ENCODE measurements around the gene LSS.
A peak's percentile ranks its signal among the peaks of the same experiment; 100 is the strongest.
"Not testable (repeated sequence)": the region's sequence is repeated elsewhere in the genome, so short reads cannot be mapped to it uniquely, and the experiment has no call there.

The LSS gene

DNA sequence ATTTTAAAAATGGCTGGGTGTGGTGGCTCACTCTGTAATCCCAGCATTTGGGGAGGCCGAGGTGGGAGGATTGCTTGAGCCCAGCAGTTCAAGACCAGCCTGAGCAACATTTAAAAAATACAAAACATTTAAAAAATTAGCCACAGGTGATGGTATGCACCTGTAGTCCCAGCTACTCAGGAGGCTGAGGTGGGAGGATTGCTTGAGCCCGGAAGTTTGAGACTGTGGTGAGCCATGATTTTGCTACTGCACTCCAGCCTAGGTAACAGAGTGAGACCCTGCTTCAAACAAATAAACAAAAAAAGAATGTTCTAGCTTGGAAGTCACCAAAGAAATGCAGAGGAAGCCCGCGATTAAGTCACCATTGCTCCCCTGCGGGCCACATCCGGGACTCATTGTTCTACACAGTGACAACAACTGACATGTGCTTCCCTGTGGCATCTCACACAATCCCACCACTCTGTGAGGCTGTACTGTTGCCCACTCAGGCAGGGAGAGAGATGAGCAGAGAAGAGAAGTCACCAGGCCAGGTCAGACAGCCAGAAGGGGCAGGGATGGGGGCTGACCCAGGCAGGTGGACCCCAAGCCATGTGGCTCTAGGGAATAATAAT is 25.9 kb downstream of the LSS start:
- DNase-seq: no peak

DNA sequence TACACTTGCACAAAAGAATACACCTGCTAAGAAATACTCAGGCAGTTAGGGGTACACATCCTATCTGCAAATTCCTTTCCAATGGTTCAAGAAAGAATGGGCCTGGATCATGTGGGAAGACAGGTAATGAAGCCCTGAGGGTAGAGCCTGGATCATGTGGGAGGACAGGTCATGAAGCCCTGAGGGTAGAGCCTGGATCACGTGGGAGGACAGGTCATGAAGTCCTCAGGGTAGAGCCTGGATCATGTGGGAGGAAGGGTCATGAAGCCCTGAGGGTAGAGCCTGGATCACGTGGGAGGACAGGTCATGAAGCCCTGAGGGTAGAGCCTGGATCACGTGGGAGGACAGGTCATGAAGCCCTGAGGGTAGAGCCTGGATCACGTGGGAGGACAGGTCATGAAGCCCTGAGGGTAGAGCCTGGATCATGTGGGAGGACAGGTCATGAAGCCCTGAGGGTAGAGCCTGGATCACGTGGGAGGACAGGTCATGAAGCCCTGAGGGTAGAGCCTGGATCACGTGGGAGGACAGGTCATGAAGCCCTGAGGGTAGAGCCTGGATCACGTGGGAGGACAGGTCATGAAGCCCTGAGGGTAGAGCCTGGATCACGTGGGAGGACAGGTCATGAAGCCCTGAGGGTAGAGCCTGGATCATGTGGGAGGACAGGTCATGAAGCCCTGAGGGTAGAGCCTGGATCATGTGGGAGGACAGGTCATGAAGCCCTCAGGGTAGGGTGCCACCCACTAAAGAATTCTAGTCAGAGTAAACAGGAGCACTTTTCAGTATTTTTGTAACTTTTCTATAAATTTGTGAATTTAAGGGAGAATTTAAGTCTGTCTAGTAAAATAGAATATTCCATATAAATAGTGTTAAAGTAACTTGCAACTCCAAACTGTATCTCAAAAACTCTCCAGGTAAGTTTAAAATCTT is 27.4 kb downstream of the LSS start:
- not testable (repeated sequence) for DNase-seq

DNA sequence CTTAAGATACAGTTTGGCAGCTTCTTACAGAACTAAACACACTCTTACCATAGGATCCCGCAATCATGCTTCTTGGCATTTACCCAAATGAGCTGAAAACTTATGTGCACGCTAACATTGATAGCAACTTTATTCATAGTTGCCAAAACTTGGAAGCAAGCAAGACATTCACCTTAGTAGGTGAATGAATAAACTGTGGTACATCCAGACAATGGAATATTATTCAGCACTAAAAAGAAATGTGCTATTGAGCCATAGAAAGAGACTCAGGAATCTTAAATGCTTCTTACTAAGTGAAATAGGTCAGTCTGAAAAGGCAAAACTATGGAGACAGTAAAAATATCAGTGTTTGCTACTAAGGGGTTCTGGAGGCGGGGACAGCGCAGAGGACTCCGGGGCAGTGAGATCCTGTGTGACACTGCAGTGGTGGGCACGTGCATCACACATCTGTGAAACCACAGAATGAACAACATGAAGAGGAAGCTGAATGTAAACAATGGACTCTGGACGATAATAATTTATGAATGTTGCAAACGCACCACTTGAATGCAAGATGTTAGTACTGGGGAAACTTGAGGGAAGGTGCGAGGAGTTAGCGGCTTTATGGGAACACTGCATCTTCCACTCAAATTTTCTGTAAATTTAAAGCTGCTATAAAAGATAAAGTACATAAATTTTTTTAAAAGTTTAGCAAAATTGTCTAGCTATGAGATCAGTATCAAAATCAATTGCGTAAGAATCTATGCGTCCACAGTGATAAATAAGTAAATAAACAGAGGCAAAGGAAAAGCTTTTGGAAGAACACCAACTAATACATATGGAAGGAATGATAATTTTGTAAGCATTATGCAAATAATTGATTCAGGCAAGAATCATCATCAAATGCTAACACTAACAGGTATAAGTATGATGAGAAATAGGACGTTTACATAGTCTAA is 28.9 kb downstream of the LSS start:
- DNase-seq: no peak

DNA sequence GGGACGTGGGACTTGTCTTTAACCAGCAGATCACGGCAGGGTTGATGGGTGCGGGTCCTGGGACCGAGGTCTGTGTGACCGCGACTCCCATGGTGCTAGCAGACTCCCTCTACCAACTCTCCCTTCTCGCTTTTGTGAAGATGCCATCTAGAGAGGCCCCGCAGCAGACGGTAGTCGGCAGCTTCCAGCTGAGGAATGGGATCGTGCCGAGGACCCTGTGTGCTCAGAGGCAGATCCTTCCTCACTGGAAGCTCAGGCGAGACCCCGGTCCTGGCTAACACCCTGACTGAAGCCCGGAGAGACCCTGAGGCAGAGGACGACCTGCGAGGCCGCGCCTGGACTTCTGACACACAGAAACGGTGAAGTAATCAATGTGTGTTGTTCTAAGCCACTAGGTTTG is 31.8 kb downstream of the LSS start:
- no peak for DNase-seq

DNA sequence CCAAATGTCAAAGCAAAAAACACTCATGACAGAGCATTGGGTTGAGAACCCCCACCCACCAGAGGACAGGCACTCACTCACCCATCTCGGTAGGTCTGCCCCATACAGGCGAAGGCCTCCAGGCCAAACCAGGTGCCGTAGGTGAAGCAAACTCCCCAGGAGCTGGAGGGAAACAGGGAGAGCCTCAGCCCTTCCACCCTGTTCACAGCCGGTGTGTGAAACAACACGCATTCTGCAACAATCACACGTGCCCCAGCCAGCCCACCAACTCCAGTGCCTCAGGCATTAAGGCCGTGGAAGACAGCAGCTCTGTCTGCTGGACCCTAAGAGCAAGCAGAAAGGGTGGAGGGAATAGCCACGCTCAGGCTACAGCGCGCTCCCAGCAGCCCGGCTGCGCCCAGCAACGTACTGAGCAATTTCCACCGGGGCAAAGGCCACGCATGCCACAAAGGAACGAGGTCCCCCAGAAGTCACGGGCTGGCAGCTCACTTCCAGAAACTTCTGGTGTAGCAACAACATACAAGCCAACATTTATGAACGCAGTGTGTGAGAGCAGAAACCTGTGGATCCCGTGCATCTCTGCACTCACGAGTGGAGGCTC is 32.9 kb downstream of the LSS start:
- DNase-seq: no peak

GRCh38 chr21:46194374-46195334 is 33.9 kb downstream of the LSS start:
- no peak for DNase-seq

- no peak for DNase-seq
Observed at GRCh38 chr21:46193829-46194373, 34.7 kb downstream of the LSS start.

DNA sequence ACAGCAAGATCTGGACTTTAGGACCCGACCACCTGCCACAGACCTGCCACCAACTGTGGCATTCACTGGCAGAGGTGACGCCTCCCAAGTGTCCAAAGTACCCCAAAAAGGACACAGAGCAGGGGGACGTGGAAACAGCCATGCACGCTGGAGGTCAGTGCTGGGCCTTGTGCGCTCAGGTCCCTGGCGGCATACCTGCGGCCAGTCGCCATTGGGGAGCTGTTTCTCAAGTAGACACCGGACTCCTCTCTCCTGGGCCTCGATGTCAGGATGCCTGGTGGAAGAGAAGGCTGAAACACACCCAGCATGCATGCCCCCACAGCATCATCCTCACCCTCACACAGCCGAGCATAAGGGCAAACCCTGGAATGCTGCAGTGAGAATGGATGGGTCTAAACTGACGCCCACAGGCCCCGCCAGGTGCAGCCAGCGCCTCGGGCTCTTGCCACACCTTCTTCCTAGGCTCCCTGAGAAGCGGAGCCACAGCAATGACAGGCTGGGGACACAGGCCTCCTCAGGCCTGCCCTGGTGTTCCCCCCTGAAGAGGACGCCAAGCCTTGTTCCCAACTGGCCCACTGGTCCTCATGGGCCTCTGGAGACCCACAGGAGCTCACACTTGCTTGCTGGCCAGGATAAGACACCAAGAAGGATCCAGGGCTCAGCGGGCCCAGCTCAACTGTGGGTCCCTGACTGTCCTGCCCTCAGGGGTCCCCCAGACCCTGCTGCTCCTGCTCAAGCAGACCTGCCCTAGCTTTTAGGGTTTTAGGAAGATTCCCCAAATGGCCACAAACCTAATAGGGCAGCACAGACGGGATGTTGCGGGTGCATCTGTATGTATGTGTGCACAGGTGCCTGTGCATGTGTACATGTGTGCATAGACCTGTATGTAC is 36.6 kb downstream of the LSS start:
- DNase-seq: no peak

DNA sequence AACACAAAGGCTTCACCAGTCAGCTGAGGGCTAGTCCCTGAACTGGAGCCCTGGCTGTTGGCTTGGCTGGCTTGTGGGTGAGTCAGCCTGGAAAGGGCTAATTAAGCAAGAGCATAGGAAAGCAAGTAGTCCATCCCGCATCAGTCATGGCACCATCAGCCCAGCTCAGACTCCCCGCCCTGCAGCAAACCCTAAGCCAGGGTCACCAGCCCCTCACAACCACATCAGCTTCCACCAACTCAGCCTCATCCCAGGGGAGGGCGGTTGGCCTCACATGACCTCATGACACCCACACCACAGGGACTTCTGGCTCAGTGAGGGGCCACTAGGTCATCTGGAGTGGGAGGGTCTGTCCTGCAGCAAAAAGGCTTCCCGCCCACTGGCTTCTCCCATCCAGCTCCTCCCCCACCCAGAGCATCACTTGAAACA is 37.3 kb downstream of the LSS start:
- peak; percentile 16 for DNase-seq

DNA sequence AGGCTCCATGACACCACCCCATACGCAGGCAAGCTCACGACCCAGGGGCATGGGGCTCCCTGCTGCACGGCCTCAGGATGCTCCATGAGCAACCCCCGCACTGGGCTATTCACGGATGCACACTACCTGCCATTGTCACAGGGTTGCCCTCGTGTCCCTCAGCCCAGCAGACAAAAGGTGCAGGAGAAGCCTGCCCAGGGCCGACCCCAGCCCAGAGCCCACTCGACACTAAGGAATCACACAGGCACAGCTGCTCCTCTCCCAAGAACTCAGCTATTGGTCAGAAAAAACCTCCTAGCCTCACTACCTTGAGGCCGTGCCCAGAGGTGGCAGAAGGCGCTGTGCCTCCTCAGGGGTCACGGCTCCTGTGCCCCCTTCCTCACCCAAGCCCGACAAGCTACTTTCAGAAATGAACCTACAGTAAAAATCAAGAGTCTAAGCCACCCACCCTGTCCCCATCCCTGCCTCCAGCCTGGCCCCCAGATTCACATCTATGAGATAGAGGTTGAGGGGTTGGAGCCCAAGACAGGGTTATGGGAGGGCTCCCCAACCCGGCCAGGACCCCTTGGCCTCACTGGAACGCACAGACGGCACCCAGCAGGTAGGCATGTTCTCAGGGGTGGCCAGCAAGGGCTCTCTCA is 38.0 kb downstream of the LSS start:
- no peak for DNase-seq

- no peak for DNase-seq
Observed at GRCh38 chr21:46189959-46190490, 38.5 kb downstream of the LSS start.

GRCh38 chr21:46189213-46189958 is 39.2 kb downstream of the LSS start:
- DNase-seq: peak; percentile 6

DNA sequence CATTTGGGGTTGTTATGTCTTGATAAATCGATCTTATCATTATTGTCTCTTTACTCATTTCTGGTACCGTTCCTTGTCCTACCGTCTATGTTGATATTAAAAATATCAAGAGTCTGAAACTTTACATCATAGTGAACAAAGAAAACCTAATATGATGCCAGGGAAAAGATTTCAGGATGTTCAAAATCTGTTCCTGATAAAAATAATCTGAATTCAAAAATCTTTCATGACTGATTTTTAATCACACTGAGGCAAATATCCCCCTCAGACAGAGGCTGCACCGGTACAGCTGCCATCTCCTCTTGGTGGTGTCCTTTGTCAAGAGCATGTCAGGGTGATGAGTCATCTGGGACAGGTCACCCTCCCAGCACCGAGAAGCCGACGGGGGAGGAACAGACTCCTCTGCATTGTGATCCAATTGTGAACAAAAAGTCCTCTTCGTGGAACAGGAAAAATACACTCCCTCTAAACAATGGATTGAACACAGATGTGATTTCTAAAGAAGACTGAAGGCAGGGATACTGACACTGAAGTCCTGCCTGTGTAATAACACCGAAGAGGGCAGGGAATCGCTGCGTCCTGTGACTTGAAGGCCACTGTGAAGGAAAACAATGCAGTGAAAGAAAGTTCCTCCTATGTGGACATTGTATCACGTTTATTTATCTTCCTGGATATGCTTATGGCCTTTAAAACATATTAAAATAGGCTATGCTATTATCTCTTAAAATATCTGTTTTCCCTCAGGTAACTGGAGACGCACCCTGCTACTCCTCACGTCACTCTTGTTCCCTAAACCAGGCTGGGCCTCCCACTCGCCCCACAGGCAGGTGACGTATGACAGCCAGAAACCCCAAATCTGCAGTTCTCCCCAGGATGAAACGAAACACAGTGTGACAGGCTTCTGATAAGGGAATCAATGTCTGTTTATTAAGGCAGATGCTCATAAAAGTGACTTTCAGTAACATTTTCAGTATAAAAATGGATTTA is 40.1 kb downstream of the LSS start:
- DNase-seq: peak; percentile 3

DNA sequence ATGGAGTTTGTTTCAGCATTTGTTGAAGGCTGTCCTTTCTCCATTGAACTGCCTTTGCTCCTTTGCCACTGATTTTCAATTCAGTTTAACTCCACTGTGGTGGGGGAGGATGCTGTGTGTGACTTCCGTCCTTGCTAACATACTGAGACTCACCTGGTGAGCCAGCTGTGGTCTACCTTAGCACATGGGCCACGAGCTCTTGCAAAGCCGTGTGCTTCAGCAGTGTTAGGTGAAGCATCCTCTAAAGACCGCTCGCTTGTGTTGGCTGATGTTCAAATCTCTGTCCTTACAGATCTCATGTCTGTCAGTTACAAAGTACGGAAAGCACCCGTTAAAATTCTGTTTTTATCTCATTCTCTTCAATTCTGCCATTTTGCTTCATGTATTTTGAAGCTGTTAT is 40.8 kb downstream of the LSS start:
- DNase-seq: no peak

DNA sequence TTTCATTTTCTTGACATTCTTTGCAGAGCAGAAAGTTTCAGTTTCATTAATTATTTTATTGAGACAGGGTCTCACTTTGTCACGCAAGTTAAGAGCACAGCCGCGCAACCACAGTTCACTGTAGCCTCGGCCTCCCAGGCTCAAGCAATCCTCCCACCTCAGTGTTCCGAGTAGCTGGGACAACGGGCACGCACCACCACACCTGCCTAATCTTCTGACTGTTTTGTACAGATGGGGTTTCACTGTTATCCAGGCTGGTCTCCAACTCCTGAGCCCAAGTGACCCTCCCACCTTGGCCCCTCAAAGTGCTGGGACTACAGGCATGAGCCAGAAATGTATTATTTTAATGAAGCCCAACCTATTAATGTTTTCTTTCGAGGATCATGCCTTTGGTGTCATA is 41.3 kb downstream of the LSS start:
- no peak for DNase-seq

GRCh38 chr21:46185716-46186115 is 42.9 kb downstream of the LSS start:
- DNase-seq: no peak

Data from kidney glomerular epithelial cell (primary cell).